ENCODE results near the gene SELENOF. TPM values are rescaled to one million over a fixed set of nuclear protein-coding genes. Genes with fewer than 3 reads are reported as not detected.
"Not testable (repeated sequence)": the region's sequence is repeated elsewhere in the genome, so short reads cannot be mapped to it uniquely, and the experiment has no call there.

SELENOF gene
- polyA plus RNA-seq, 3 donors, result 343 to 371 (median 347) TPM

DNA sequence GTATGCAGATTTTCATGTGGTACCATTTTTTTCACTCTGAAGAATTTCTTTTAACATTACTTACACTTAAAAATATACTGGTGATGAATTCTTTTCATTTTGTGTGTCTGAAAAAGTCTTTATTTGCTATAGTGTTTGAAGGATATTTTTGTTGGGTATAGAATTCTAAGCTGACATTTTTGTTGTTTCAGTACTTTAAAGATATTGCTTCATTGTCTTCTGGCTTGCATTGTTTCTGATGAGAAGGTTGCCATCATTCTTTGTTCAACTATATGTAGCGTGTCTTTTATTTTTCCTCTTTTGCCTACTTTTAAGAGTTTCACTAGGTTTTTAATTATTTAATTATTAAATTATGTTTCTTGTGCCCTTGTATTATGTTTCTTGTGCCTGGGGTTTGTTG is 8.5 kb upstream of the SELENOF start:
- no peak for DNase-seq (ENCODE audit: low read depth in 3 of 3, low spot score in 2 of 3)

DNA sequence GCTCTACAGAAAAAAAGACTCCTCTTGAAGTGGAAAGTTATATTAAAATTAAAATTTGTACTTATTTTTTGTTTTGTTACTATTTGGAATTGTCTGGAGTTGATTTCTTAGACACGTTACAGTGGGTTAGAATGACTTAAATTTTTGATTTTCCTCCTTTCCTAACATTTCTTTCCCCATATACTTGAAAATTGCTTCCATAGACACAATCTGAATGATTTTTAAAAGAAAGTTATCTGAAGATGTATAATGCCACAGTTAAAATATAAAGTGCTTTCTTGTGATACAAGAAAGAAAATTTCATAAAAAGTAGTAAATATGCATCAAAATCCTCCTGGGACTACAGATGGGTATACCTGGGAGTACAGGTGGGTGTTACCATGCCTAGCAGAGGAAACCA is 2.8 kb upstream of the SELENOF start:
- no peak for DNase-seq (ENCODE audit: low read depth in 3 of 3, low spot score in 2 of 3)

DNA sequence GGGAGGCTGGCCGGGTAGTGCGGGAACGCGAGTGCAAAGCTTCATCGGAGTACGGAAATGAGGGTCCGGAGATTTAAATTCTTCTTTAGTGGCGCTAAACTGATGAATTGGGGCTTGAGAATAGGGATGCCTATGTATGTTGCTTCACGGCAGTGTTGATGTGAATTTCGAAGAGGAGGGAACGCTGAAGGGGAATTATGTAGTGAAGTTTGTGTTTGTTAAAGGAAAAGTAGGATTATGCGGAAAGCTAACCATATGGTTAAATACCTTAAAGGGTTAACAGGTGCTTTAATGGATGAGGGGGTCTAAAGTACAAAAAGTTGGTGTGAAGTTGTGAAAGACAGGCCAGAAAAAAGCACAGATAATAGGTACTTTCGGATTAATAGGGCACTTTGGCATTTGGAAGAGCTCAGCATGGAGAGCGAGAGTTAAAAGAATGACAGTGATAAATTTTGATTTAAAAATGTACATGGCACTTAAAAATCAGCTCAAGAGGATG is 1.9 kb upstream of the SELENOF start:
- no peak for DNase-seq (ENCODE audit: low read depth in 3 of 3, low spot score in 2 of 3)

DNA sequence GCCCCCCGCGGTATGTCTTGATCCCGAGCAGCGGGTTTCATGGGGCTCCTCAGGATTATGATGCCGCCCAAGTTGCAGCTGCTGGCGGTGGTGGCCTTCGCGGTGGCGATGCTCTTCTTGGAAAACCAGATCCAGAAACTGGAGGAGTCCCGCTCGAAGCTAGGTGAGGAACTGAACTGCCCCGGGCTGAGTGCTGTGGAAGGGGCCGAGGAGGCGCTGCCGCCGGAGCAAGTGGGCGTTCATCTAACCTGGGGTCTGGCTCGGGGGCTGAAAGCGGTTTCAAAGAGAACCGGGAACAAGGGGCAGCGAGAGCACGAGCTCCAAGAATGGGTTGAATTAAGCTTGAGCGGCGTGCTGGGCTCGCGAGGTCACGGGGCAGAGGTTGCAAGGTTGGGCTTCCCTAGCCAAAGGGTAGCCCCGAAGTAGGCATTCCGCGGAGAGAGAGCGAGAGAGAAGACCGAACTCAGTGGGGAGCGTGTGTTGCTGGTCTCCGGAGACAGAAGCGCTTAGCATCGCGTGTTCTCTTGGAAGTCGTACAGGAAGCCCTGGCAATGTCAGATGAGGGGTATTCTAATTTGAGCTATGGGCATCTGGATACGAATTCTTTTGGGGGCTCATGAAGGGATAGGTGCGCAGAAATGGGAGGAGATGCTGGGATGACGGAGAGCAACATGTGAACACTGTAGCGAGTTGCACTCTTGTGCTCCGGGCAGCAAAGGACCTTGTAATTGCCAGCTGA is 1.2 kb upstream of the SELENOF start:
- DNase-seq (ENCODE audit: low read depth in 3 of 3, low spot score in 2 of 3), result peak; percentile 38 to 58 (median 48)

DNA sequence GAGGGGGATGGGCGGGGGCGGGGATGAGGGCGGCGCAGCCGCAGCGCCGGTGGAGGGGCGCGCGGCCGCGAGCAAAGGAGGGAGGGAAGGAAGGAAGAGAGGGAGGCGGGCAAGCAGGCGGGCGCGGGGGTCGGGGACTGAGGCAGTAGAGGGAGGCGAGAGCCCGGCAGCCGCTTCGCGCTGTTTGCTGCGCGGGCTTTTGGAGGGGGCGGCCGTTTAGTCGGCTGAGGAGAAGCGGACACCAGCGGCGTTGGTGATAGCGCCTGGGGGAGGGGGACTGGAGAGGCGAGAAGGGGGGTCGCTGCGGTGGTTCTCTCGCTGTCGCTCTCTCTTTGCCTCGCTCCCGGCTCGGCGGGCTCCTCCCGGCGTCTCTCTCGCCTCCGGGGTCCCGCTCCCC is 673 bp upstream of the SELENOF start, which contains the start of gene HS2ST1:
HS2ST1 (plus strand) TSS at position 35 of the 397 bp plus-strand sequence.
- DNase-seq (ENCODE audit: low read depth in 3 of 3, low spot score in 2 of 3), result no peak

DNA sequence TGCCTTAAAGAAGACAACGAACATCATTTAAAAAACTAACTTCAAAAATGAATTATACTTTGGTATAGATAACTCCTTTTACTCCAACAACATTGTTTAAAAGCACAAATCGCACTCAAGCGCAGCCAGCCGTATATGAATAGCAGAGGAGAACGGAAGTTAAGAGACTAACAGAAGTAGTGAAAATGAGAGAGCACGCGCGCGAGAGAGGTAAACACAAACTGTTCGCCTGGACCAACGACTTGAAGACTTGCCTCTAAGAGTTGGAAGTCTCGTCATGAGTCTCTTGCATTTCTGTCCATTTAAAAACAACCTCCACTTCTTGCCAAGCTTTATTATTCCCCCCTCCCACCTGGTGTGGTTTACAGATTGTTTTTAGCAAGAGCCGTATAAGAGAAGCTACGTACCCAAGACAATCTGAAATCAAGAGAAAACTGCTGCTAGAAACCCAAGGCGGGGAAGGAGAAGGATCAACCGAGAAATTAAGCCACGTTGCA is 479 bp downstream of the SELENOF start:
- peak in 2 of 3 donors; percentile 19 to 23 for DNase-seq (ENCODE audit: low read depth in 3 of 3, low spot score in 2 of 3)

DNA sequence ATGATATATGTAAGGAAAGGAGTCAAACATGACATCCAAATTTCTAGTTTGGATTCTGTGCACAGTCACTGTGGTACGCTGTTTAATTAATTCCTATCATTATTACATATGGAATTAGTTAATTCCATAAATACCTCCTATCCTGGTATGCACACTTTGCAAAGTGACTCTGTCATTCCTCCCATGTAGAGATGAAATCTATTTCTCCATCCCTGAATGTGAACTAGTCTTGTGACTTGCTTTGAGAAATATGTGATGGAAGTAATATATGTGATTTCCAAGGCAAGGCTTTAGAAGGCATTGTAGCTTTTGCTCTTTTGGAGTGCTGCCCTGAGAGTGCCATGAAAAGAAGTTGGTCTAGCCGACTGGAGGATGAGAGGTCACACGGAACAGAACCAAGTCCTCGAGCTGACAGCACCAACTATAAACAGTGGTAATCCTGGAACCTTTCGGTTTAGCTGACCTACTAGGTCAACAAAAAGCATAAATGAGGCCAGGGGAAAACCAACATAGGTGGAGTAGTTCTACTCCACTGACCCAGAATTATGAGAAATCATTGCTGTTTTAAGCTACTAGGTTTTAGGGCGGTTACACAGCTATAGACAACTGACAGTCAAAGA is 1.5 kb downstream of the SELENOF start:
- DNase-seq (ENCODE audit: low read depth in 3 of 3, low spot score in 2 of 3), result no peak

DNA sequence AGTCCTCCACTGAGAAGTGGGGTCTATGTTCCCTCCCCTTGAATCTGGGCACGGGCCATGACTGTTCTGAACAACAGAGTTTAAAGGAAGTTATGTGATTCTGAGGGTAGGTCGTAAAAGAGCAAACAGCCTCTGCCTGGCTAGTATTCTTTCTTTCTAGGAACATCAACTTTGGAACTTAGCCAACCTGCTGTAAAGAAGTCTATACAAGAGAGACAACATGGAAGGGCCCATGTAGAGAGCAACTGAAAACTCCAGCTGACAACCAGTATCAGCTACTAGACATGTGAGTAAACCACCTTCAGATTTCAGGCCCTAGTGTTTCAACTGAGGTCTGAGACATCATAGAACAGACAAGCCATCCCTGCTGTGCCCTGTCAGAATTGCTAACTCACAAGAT is 7.5 kb downstream of the SELENOF start:
- no peak for DNase-seq (ENCODE audit: low read depth in 3 of 3, low spot score in 2 of 3)

DNA sequence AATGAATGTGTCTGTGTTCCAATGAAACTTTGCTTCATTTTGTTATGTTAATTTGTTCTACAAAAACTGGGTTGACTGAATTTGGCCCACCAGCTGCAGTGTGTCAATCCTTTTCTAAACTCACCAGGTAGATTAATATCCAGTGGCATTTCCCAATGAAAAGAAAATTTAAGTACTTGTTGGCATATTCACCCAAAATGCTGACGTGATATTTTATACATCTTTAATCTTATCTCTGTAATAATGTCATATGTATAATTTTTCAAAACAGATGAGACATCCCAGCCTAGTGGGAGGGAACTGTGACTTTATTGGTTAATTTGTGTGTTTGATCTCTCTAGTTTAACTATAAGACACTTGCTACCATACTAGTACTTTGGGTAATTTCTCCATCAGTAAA is 8.1 kb downstream of the SELENOF start:
- DNase-seq (ENCODE audit: low read depth in 3 of 3, low spot score in 2 of 3), result no peak

DNA sequence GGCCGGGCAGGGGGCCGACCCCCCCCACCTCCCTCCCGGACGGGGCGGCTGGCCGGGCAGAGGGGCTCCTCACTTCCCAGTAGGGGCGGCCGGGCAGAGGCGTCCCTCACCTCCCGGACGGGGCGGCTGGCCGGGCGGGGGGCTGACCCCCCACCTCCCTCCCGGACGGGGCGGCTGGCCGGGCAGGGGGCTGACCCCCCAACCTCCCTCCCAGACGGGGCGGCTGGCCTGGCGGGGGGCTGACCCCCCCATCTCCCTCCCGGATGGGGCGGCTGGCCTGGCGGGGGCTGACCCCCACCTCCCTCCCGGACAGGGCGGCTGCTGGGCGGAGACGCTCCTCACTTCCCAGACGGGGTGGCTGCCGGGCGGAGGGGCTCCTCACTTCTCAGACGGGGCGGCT is 14.5 kb downstream of the SELENOF start:
- DNase-seq (ENCODE audit: low read depth in 3 of 3, low spot score in 2 of 3), result not testable (repeated sequence)

DNA sequence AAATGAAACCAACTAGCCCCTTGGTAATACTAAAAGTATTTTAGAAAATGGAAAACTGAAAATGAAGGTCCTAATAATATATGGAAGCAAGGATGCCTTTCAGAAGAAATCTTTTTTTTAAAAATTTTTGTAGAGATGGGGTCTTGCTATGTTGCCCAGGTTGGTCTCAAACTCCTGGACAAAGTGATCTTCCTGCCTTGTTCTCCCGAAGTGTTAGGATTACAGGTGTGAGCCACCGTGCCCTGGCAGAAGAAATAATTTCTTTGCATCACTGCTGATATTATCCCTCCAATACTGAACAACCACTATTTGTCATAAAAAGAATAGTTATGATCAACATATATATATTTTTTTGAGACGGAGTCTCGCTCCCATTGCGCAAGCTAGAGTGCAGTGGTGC is 25.6 kb downstream of the SELENOF start:
- DNase-seq (ENCODE audit: low read depth in 3 of 3, low spot score in 2 of 3), result no peak

DNA sequence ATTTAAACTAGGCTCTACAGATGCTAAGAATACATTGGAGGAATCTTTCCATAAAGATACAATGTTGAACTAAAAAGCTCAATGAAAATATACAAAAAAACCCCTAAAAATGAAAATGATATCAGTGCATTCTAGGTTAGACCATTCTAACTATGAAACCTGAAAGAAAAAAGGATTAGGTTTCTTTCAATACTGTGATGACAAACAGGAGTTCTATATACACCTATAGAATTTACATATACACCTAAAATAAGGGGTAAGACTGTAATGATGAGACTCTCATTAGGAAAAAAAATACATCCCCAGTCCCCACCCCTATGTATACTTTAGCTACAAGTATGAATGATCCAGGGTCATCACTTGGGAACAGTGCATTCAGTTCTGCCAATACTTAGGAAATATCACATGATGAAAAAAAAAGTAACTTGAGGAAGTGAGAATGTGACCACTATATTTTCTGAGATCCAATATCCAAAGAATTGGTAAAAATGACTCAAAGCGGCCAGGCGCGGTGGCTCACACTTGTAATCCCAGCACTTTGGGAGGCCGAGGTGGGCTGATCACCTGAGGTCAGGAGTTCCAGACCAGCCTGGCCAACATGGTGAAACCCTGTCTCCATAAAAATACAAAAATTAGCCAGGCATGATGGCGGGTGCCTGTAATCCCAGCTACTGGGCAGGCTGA is 26.3 kb downstream of the SELENOF start:
- DNase-seq (ENCODE audit: low read depth in 3 of 3, low spot score in 2 of 3), result no peak

DNA sequence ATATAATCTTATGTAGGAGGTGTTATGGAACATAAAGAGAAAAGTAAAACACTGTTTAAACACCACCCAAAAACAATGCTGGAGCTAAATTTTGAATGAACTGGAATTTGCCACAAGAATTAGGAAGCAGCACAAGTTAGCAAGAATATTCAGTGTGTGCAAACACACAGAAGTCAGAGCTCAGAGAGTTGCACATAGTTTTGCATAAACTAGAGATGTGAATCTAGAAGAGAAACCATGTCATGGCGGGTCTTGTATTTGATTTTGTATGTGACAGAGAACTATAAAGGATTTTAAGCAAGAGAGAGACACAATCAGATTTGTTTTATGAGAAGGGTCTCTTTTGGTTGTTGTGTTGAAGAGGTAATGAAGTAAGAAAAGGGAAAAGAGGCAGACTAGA is 38.2 kb downstream of the SELENOF start:
- DNase-seq (ENCODE audit: low read depth in 3 of 3, low spot score in 2 of 3), result no peak

DNA sequence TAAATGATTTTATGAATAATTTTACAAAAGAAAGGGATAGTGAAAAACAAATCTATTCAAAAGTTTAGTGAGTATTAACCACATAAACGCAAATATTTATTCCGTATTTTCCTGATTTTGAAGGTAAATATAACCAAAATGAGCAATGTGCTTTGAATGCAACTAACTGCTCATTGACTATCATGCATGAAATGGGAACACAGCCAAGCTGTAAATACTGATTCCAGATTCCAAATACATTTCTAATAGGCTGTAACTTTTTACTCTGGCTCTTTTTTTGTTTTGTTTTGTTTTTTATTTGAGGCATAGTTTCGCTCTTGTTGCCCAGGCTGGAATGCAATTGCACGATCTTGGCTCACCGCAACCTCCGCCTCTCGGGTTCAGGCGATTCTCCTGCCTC is 41.8 kb downstream of the SELENOF start:
- no peak for DNase-seq (ENCODE audit: low read depth in 3 of 3, low spot score in 2 of 3)

DNA sequence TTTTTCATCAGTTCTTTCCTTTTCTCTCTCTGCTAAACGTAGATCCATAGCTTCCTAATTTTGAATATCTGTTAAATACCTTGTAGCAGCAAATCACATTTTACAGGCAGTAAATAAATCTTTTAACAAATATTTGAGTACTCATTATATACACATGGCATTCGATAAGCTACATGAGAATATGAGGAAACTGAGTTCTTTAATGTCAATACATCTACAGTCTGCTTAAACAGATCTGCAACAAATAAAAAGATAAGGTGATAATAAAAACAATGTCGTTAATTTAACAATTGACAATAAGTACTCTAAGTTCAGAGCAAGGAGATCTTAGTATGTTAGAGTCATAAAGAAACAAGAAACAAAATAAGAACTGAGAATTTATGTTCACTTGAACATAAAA is 42.9 kb downstream of the SELENOF start:
- DNase-seq (ENCODE audit: low read depth in 3 of 3, low spot score in 2 of 3), result no peak

DNA sequence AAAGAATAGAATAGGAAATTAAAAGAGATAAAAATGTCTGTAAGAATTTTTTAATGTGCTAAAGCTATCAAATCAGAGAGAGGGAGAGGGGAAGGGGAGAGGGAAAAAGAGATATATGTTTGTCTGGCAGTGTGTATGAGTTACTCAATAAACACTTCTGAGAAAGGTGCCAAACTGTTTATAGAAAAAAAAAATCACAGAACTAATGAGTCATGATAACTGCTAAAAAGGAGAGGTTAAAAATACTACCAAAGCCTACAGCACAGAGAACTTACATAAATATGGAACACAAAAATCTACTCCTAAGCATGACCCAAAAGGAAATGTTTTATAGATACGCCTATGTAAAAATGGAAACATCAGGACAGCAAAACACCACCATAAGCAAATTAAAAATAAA is 45.4 kb downstream of the SELENOF start:
- DNase-seq (ENCODE audit: low read depth in 3 of 3, low spot score in 2 of 3), result no peak

DNA sequence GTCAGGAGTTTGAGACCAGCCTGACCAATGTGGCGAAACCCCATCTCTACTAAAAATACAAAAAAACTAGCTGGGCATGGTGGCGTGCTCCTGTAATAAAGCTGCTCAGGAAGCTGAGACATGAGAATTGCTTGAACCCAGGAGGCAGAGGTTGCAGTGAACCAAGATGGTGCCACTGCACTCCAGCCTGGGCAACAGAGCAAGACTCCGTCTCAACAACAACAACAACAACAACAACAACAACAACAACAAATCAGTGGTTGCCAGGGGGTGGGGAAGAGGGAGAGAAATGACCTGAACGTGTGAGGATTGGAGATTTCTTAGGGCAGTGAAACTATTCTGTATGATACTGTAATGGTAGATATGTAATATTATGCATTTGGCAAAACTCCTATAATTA is 46.6 kb downstream of the SELENOF start:
- DNase-seq (ENCODE audit: low read depth in 3 of 3, low spot score in 2 of 3), result not testable (repeated sequence)

DNA sequence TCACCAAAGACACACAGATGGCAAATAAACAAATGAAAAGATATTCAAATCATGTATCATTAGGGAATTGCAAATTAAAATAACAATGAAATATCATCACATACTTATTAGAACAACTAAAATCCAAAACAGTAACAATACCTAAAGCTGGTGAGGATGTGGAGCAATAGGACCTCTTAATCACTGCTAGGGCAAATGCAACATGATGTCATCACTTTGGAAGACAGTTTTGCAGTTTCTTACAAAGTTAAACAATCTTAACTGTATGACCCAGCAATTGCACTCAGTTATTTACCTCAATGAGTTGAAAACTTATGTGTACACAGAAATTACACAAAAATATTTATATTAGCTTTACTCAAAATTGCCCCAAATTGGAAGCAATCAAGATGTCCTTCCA is 47.3 kb downstream of the SELENOF start:
- no peak for DNase-seq (ENCODE audit: low read depth in 3 of 3, low spot score in 2 of 3)

DNA sequence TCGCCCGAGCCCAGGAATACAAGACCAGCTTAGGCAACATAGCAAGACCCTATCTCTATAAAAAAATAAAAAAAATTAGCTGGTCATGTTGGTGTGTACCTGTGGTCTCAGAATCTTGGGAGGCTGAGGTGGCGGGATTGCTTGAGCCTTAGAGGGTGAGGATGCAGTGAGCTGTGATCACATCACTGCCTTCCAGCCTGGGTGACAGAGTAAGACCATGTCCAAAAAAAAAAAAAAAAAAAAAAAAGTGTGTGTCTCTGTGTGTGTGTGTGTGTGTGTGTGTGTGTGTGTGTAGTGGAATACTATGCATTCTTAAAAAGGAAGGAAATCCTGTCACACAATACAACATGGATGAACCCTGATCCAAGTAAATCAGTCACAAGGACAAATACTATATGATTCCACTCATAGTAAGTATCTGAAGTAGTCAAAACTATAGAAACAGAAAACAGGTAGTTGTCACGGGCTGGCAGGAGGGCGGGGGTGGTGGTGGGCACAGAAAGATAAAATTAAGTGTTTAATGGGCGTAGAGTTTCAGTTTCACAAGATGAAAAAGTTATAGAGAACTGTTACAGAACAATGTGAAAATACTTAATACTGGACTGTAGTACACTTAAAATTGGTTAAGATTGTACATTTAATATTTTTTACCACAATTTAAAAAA is 47.8 kb downstream of the SELENOF start:
- DNase-seq (ENCODE audit: low read depth in 3 of 3, low spot score in 2 of 3), result no peak

DNA sequence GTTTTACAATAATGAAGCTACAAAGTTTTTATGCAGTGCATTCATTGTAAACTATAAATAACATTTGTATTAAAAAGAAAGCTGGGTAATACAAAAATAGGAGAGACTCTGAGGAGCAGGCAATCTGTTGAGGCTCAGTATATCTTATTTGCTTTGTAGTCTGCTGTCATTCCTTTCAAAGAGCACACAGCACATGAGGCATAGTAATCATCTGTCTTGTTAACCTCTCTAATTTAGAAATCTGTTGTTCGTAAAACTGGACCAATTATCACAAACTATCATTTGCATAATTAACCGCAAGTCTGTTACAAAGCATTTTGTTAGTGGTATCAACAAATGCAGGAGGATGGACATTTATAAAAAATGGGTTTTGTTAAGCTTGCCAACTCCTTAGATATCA is 51.0 kb downstream of the SELENOF start:
- DNase-seq (ENCODE audit: low read depth in 3 of 3, low spot score in 2 of 3), result no peak

DNA sequence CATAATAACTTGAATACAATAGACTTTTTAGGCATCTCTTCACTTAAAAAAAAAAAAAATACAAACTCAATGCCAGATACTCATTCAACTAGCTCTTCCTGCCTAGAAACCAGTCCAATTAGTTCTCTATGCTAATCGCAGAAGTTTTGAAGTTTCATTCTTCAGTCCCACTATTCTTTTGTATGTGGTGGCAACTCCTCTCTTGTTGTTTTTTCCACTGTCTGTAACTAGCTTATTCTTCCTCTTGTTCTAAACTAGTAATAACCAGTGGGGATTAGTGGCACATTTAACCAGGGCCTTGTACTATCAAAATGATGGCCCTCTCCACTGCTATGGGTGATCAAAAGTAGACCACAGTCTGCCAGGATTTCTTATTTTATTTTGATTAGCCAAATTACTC is 52.5 kb downstream of the SELENOF start:
- no peak for DNase-seq (ENCODE audit: low read depth in 3 of 3, low spot score in 2 of 3)

Measured in right renal cortex interstitium (tissue), 3 donors.